ENCODE measurements around the gene AGT.

Gene AGT

GRCh38 chr1:230713547-230713914 lies 391 bp downstream of the AGT start:
- H3K4me3 ChIP-seq (replicated peaks in 1 of 2; ENCODE audit: low read depth in 2 of 2, low read length in 2 of 2) = no peak overlapping the region
- no peak for DNase-seq (ENCODE audit: low read depth in 2 of 2)
- TF ChIP-seq CTCF (IDR thresholded peaks at IDR 0.05; ENCODE audit: low read depth, low read length) = no peak

DNA sequence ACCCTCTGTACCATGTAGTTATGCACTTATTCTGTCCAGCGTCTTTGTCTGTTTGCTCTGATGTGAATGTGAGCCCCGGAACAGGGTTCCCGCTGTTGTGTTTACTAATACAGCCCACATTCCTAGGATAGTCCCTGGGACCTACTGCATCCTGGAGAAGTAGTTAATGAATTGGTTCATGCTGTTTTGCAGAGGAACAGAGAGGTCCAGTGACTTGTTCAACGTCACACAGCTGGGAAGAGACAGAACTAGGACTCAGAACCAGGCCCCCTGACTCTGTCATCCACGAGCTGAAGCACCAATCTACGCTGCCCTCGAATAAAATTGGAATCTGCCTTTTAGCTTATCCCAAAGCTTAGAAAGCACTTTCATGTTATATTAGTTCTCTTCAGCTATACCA lies 784 bp downstream of the AGT start:
- H3K4me3 ChIP-seq (replicated peaks in 1 of 2; ENCODE audit: low read depth in 2 of 2, low read length in 2 of 2) = no peak overlapping the region
- no peak for TF ChIP-seq CTCF (IDR thresholded peaks at IDR 0.05; ENCODE audit: low read depth, low read length)
- no peak for DNase-seq (ENCODE audit: low read depth in 2 of 2)

GRCh38 chr1:230712470-230712942 lies 1.4 kb downstream of the AGT start:
- no peak for DNase-seq (ENCODE audit: low read depth in 2 of 2)
- no peak overlapping the region for H3K4me3 ChIP-seq (replicated peaks in 1 of 2; ENCODE audit: low read depth in 2 of 2, low read length in 2 of 2)
- no peak for TF ChIP-seq CTCF (IDR thresholded peaks at IDR 0.05; ENCODE audit: low read depth, low read length)

GRCh38 chr1:230711245-230711644 lies 2.7 kb downstream of the AGT start:
- H3K4me3 ChIP-seq (replicated peaks in 1 of 2; ENCODE audit: low read depth in 2 of 2, low read length in 2 of 2) = no peak overlapping the region
- no peak for TF ChIP-seq CTCF (IDR thresholded peaks at IDR 0.05; ENCODE audit: low read depth, low read length)
- no peak for DNase-seq (ENCODE audit: low read depth in 2 of 2)

DNA sequence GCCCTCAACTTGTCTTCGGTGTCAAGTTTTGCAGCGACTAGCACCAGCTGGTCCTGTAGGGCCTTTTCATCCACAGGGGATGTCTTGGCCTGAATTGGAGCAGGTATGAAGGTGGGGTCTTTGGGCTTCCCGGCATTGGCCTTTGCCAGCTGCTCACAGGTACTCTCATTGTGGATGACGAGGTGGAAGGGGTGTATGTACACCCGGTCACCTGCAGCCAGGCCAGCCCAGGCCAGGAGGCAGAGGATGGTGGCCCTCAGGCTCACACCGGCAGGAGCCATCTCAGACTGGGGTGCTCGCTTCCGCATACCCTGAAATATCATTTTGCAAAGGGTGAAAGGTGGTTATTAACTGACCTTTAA lies 3.4 kb downstream of the AGT start:
- no peak for TF ChIP-seq CTCF (IDR thresholded peaks at IDR 0.05; ENCODE audit: low read depth, low read length)
- DNase-seq (ENCODE audit: low read depth in 2 of 2) = no peak
- H3K4me3 ChIP-seq (replicated peaks in 1 of 2; ENCODE audit: low read depth in 2 of 2, low read length in 2 of 2) = no peak overlapping the region

GRCh38 chr1:230709619-230710542 lies 4.0 kb downstream of the AGT start:
- no peak overlapping the region for H3K4me3 ChIP-seq (replicated peaks in 1 of 2; ENCODE audit: low read depth in 2 of 2, low read length in 2 of 2)
- DNase-seq (ENCODE audit: low read depth in 2 of 2) = no peak
- no peak for TF ChIP-seq CTCF (IDR thresholded peaks at IDR 0.05; ENCODE audit: low read depth, low read length)
